HCT116 (cell line): ENCODE results near the gene DRC7. TPM values are rescaled to one million over a fixed set of nuclear protein-coding genes. Genes with fewer than 3 reads are reported as not detected.

Experiments
- ATAC-seq: fragments of 200-7000 bp; cut with Tn5 transposase; 2 replicates; pipeline ENCODE4 v1.9.1; 2020; ENCODE audit warnings: mild to moderate bottlenecking, moderate library complexity
- BruUV-seq: library from RNA; stranded (reverse); fragments of 400-500 nt; replicated peaks from 2 replicates; lab custom pipeline; 2021; lab: Mats Ljungman, UMichigan
- CTCF ChIA-PET: fragments of 300-600 bp; sonication (Branson Sonifier 250); formaldehyde crosslinking; loops from one replicate; lab custom pipeline; 2021; ENCODE audit warnings: antibody characterized with exemption; lab: Charles Lee
- POLR2A ChIA-PET: fragments of 300-600, 350-600 bp; sonication (Branson Sonifier 250); formaldehyde crosslinking; loops from one replicate; lab custom pipeline; 2021; ENCODE audit warnings: antibody characterized with exemption; lab: Charles Lee
- RAD21 ChIA-PET, 2 experiments: fragments of 300-600 bp; sonication (Branson Sonifier 250); formaldehyde crosslinking; loops; one replicate each; lab custom pipeline; 2023; ENCODE audit warnings: low total read pairs in 2 of 2; ENCODE audit not compliant: uncharacterized antibody in 2 of 2, unreplicated experiment in 2 of 2, low non-redundant PET in 1 of 2; lab: Charles Lee
- DNase-seq: peaks from one replicate; pipeline ENCODE4 v3.0.0-alpha.2; 2010; ENCODE audit warnings: low read depth, low spot score
- H2AFZ ChIP-seq: fragments of 200-600 bp; shearing (Covaris generic), sonication (generic); 2 replicates; pipeline ENCODE4 v1.6.1; 2017; ENCODE audit warnings: low read depth, mixed run types, mixed read lengths, antibody characterized with exemption, low read length; ENCODE audit not compliant: poor library complexity, severe bottlenecking
- H3K27ac ChIP-seq: 2 replicates; pipeline ENCODE4 v1.5.1; 2012; ENCODE audit warnings: low read depth, low read length
- H3K27me3 ChIP-seq: fragments of 200-600 bp; sonication (generic); 2 replicates; pipeline ENCODE4 v1.6.1; 2016; ENCODE audit warnings: mixed run types, low read length, mixed read lengths; ENCODE audit not compliant: insufficient read depth
- H3K36me3 ChIP-seq, 2 experiments: fragments of 200-500 bp in 1 of 2; fragments of 200-600 bp in 1 of 2; sonication (Bioruptor generic) in 1 of 2; sonication (generic) in 1 of 2; 2 replicates each; pipeline versions ENCODE4 v1.5.1 to v1.6.1; 2014 to 2016; ENCODE audit warnings: low read length in 2 of 2, inconsistent platforms in 1 of 2, mixed read lengths in 1 of 2, mixed run types in 1 of 2; ENCODE audit not compliant: insufficient read depth in 2 of 2, control insufficient read depth in 1 of 2
- H3K4me1 ChIP-seq, 2 experiments: fragments of 200-600 bp in 1 of 2; sonication (generic) in 1 of 2; 2 replicates each; pipeline versions ENCODE4 v1.5.1 to v1.6.1; 2012 to 2017; ENCODE audit warnings: low read length in 2 of 2, inconsistent platforms in 1 of 2, mild to moderate bottlenecking in 1 of 2, mixed read lengths in 1 of 2, mixed run types in 1 of 2, moderate library complexity in 1 of 2; ENCODE audit not compliant: insufficient read depth in 2 of 2, control insufficient read depth in 1 of 2
- H3K4me2 ChIP-seq: fragments of 200-600 bp; sonication (generic); 2 replicates; pipeline ENCODE4 v1.6.1; 2017; ENCODE audit warnings: mixed run types, low read length, mixed read lengths
- H3K4me3 ChIP-seq, 2 experiments: fragments of 200-600 bp in 1 of 2; sonication (generic) in 1 of 2; replicated peaks in 1 of 2; 2 replicates each; pipeline ENCODE4 v1.5.1; 2011 to 2016; ENCODE audit warnings: low read length in 2 of 2, control low read depth in 1 of 2, low read depth in 1 of 2, mild to moderate bottlenecking in 1 of 2, mixed read lengths in 1 of 2, mixed run types in 1 of 2
- H3K79me2 ChIP-seq: fragments of 200-600 bp; sonication (generic); 2 replicates; pipeline ENCODE4 v1.6.1; 2017; ENCODE audit warnings: mild to moderate bottlenecking, mixed run types, low read length, moderate library complexity, mixed read lengths; ENCODE audit not compliant: insufficient read depth
- H3K9ac ChIP-seq: fragments of 200-600 bp; sonication (generic); 2 replicates; pipeline ENCODE4 v1.6.1; 2016; ENCODE audit warnings: low read length, mixed read lengths
- H3K9me2 ChIP-seq: fragments of 200-600 bp; sonication (generic), shearing (Covaris generic); 2 replicates; pipeline ENCODE4 v1.6.1; 2017; ENCODE audit warnings: mixed run types, mild to moderate bottlenecking, moderate library complexity; ENCODE audit not compliant: insufficient read depth
- H3K9me3 ChIP-seq, 2 experiments: fragments of 200-500 bp in 1 of 2; fragments of 200-600 bp in 1 of 2; sonication (Bioruptor generic) in 1 of 2; sonication (generic) in 1 of 2; 2 replicates each; pipeline ENCODE4 v1.6.1; 2014 to 2017; ENCODE audit warnings: low read length in 2 of 2, mixed read lengths in 2 of 2, inconsistent platforms in 1 of 2, low read depth in 1 of 2, mild to moderate bottlenecking in 1 of 2, mixed run types in 1 of 2, moderate library complexity in 1 of 2; ENCODE audit not compliant: control insufficient read depth in 1 of 2, insufficient read depth in 1 of 2
- H4K20me1 ChIP-seq: fragments of 200-600 bp; sonication (generic), shearing (Covaris generic); 2 replicates; pipeline ENCODE4 v1.6.1; 2017; ENCODE audit warnings: mixed run types, mild to moderate bottlenecking, moderate library complexity; ENCODE audit not compliant: insufficient read depth
- CEBPB ChIP-seq: IDR thresholded peaks from 2 replicates; pipeline ENCODE4 v1.6.1; 2012; ENCODE audit warnings: low read depth
- EZH2 ChIP-seq: fragments of 200-600 bp; sonication (generic); IDR thresholded peaks from 2 replicates; pipeline ENCODE4 v1.6.1; 2017; ENCODE audit warnings: antibody characterized with exemption, mixed run types
- EZH2phosphoT487 ChIP-seq: fragments of 200-600 bp; IDR thresholded peaks from 2 replicates; pipeline ENCODE4 v1.6.1; 2018; ENCODE audit warnings: antibody characterized with exemption, borderline replicate concordance
- JUND ChIP-seq: IDR thresholded peaks from 2 replicates; pipeline ENCODE4 v1.6.1; 2012
- POLR2A ChIP-seq: IDR thresholded peaks from 2 replicates; pipeline ENCODE4 v1.7.0; 2011; ENCODE audit warnings: borderline replicate concordance; ENCODE audit not compliant: insufficient read depth, insufficient read length; ENCODE audit errors: extremely low read depth
- POLR2AphosphoS5 ChIP-seq: IDR thresholded peaks from 2 replicates; pipeline ENCODE4 v1.6.1; 2011; ENCODE audit warnings: mild to moderate bottlenecking, low read depth, low read length, moderate library complexity
- RAD21 ChIP-seq: IDR thresholded peaks from 2 replicates; pipeline ENCODE4 v1.6.1; 2012; ENCODE audit warnings: low read depth, mild to moderate bottlenecking
- SRF ChIP-seq: IDR thresholded peaks from 2 replicates; pipeline ENCODE4 v1.6.1; 2012; ENCODE audit warnings: low read depth
- TCF7L2 ChIP-seq: IDR thresholded peaks from 2 replicates; pipeline ENCODE4 v1.7.0; 2011; ENCODE audit warnings: borderline replicate concordance, inconsistent platforms; ENCODE audit not compliant: insufficient read depth, insufficient read length; ENCODE audit errors: extremely low read depth
- YY1 ChIP-seq: IDR thresholded peaks from 2 replicates; pipeline ENCODE4 v1.6.1; 2011; ENCODE audit warnings: low read length, low read depth, moderate library complexity, mild to moderate bottlenecking; ENCODE audit not compliant: insufficient replicate concordance; ENCODE audit errors: extremely low read depth
- ZFX ChIP-seq: fragments of 450-650 bp; IDR thresholded peaks from 2 replicates; pipeline ENCODE4 v1.6.1; 2017
- intact Hi-C: fragments of 100-400 bp; cut with micrococcal nuclease; formaldehyde crosslinking; loops from 2 replicates; pipeline ENCODE4 v1.10.0; 2022
- total RNA-seq: library from RNA; stranded (reverse); gene quantifications from one replicate; pipeline ENCODE4 v1.2.1, GENCODE V29; 2021; ENCODE audit not compliant: unreplicated experiment
- TF ChIP-seq, protein P1 (sequence below): IDR thresholded peaks from 2 replicates; pipeline ENCODE4 v1.6.1; 2012
- TF ChIP-seq, protein P2 (sequence below): IDR thresholded peaks from 2 replicates; pipeline ENCODE4 v1.6.1; 2012; ENCODE audit warnings: low read depth

Gene DRC7
- total RNA-seq, 1 experiment from 2014 or later: 0.91 TPM

DNA sequence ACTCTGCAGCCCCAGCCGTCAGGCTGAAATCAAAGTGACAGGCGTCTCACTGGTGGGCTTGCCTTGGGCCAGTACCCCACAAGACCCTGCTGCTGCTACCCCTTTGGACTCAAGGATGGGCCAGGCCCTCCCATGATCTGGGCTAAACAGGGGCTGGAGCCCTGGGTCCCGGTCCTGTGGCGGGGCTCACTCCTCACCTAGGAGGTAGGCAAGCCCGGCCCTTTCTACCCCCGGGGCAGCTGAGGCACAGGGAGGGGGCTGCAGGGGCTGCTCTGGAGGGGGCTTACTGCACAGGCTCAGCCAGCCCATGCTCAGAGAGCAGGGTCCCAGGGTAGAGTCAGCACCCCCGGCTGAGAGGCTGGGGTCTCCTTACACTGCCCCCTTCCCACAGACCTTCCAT is 64.5 kb downstream of the DRC7 start:
- intact Hi-C loops: loop anchor here (10.0 kb wide), 1 partner anchor 136 kb away; no protein-coding TSS in a partner anchor
- RAD21 ChIA-PET: no interaction called here
- no peak overlapping the region for H3K27ac ChIP-seq

More for the DNA sequence above, 64.5 kb downstream of the DRC7 start:
- Histone ChIP-seq H3K79me2 (no peaks in the 10 kb centered on the region), H3K36me3 (0 out of 4 replicates have a peak, but pooled peaks cover 0 to 2% of the 10 kb centered on the region in 2 experiments), H3K4me3 (no peak overlapping the region), H3K4me2 (no peak overlapping the region), H3K9me2 (no peaks in the 10 kb centered on the region), H4K20me1 (no peaks in the 10 kb centered on the region), H3K9me3 (no peaks in the 10 kb centered on the region), H3K9ac (no peak overlapping the region), H3K4me1 (peaks cover 5 to 11% of the 10 kb centered on the region in 2 experiments; a peak in 3 of 4 replicates), H2AFZ (no peak overlapping the region), H3K27me3 (no peaks in the 10 kb centered on the region)
- TF ChIP-seq EZH2phosphoT487 (no peak), POLR2A (no peak), TCF7L2 (no peak), JUND (no peak), YY1 (no peak), ZFX (no peak), EZH2 (no peak), POLR2AphosphoS5 (no peak), CEBPB (no peak), SRF (no peak), RAD21 (no peak)
- TF ChIP-seq, protein P1, sequence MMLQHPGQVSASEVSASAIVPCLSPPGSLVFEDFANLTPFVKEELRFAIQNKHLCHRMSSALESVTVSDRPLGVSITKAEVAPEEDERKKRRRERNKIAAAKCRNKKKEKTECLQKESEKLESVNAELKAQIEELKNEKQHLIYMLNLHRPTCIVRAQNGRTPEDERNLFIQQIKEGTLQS: no peak
- TF ChIP-seq, protein P2, sequence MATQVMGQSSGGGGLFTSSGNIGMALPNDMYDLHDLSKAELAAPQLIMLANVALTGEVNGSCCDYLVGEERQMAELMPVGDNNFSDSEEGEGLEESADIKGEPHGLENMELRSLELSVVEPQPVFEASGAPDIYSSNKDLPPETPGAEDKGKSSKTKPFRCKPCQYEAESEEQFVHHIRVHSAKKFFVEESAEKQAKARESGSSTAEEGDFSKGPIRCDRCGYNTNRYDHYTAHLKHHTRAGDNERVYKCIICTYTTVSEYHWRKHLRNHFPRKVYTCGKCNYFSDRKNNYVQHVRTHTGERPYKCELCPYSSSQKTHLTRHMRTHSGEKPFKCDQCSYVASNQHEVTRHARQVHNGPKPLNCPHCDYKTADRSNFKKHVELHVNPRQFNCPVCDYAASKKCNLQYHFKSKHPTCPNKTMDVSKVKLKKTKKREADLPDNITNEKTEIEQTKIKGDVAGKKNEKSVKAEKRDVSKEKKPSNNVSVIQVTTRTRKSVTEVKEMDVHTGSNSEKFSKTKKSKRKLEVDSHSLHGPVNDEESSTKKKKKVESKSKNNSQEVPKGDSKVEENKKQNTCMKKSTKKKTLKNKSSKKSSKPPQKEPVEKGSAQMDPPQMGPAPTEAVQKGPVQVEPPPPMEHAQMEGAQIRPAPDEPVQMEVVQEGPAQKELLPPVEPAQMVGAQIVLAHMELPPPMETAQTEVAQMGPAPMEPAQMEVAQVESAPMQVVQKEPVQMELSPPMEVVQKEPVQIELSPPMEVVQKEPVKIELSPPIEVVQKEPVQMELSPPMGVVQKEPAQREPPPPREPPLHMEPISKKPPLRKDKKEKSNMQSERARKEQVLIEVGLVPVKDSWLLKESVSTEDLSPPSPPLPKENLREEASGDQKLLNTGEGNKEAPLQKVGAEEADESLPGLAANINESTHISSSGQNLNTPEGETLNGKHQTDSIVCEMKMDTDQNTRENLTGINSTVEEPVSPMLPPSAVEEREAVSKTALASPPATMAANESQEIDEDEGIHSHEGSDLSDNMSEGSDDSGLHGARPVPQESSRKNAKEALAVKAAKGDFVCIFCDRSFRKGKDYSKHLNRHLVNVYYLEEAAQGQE: no peak
- CTCF ChIA-PET: no interaction called here
- DNase-seq: no peak
- ATAC-seq: no peak
- POLR2A ChIA-PET: no interaction called here
- no TSS peak for BruUV-seq
